Measurements from ENCODE around the gene PSMG1. TPM values are rescaled to one million over a fixed set of nuclear protein-coding genes. Genes with fewer than 3 reads are reported as not detected.
"Not testable (repeated sequence)": the region's sequence is repeated elsewhere in the genome, so short reads cannot be mapped to it uniquely, and the experiment has no call there.

PSMG1 gene
- total RNA-seq, 2 experiments from 2014 or later: 109 to 123 TPM

- ATAC-seq (no peak), DNase-seq (no peak)
- ChIA-PET CTCF (interaction anchor here (1.9 kb wide), 1 partner anchor 34 kb away, joined by 5 read pairs; no protein-coding TSS in a partner anchor), POLR2A (no interaction called here)
- no peak overlapping the region for H3K4me3 Mint-ChIP-seq
- H3K27ac Mint-ChIP-seq: no peak overlapping the region
- H3K27me3 Mint-ChIP-seq: no peaks in the 10 kb centered on the region
- H3K36me3 Mint-ChIP-seq (ENCODE audit: low read depth): peaks cover 59% of the 10 kb centered on the region
- H3K4me1 Mint-ChIP-seq: peaks cover 17% of the 10 kb centered on the region
- no peaks in the 10 kb centered on the region for H3K9me3 Mint-ChIP-seq (ENCODE audit: low read depth)
- intact Hi-C loops (cut with DNase I, micrococcal nuclease): loop anchor here in 1 of 2 experiments (1.0 kb wide), 1 partner anchor 441 kb away; no protein-coding TSS in a partner anchor
Measured at GRCh38 chr21:39175665-39176064, 7.6 kb downstream of the PSMG1 start.

GRCh38 chr21:39175154-39175553 lies 8.1 kb downstream of the PSMG1 start:
- Mint-ChIP-seq H3K9me3 (ENCODE audit: low read depth) (no peaks in the 10 kb centered on the region), H3K4me3 (no peak overlapping the region), H3K27ac (no peak overlapping the region), H3K36me3 (ENCODE audit: low read depth) (peaks cover 56% of the 10 kb centered on the region), H3K27me3 (no peaks in the 10 kb centered on the region), H3K4me1 (peaks cover 12% of the 10 kb centered on the region)
- ChIA-PET CTCF (interaction anchor here (0.6 kb wide), 1 partner anchor 816 kb away, joined by 3 read pairs; no protein-coding TSS in a partner anchor), POLR2A (no interaction called here)
- intact Hi-C loops (cut with DNase I, micrococcal nuclease): no loop called here
- no peak for DNase-seq
- ATAC-seq: no peak

GRCh38 chr21:39173716-39174680 lies 9.3 kb downstream of the PSMG1 start:
- intact Hi-C loops (cut with DNase I, micrococcal nuclease): no loop called here
- Mint-ChIP-seq H3K4me1 (peaks cover 5% of the 10 kb centered on the region), H3K27me3 (no peaks in the 10 kb centered on the region), H3K36me3 (ENCODE audit: low read depth) (peaks cover 50% of the 10 kb centered on the region), H3K9me3 (ENCODE audit: low read depth) (no peaks in the 10 kb centered on the region), H3K4me3 (no peak overlapping the region), H3K27ac (no peak overlapping the region)
- CTCF ChIA-PET: interaction anchor here (0.6 to 1.2 kb wide), 2 partner anchors 258 to 815 kb away, joined by 3 read pairs; no protein-coding TSS in a partner anchor
- ATAC-seq (no peak), DNase-seq (no peak)
- POLR2A ChIA-PET: no interaction called here

GRCh38 chr21:39169906-39170305 lies 13.3 kb downstream of the PSMG1 start:
- ATAC-seq (no peak), DNase-seq (no peak)
- Mint-ChIP-seq H3K27me3 (no peaks in the 10 kb centered on the region), H3K9me3 (ENCODE audit: low read depth) (peaks cover 3% of the 10 kb centered on the region), H3K27ac (no peak overlapping the region), H3K4me1 (no peaks in the 10 kb centered on the region), H3K36me3 (ENCODE audit: low read depth) (peaks cover 34% of the 10 kb centered on the region), H3K4me3 (no peak overlapping the region)
- ChIA-PET POLR2A (no interaction called here), CTCF (interaction anchor here (0.7 kb wide), 1 partner anchor 951 kb away, joined by 3 read pairs; no protein-coding TSS in a partner anchor)
- intact Hi-C loops (cut with DNase I, micrococcal nuclease): no loop called here

GRCh38 chr21:39168800-39169199 lies 14.5 kb downstream of the PSMG1 start:
- H3K9me3 Mint-ChIP-seq (ENCODE audit: low read depth): peaks cover 8% of the 10 kb centered on the region
- no peak overlapping the region for H3K27ac Mint-ChIP-seq
- no peaks in the 10 kb centered on the region for H3K4me1 Mint-ChIP-seq
- POLR2A ChIA-PET: no interaction called here
- no peak for DNase-seq
- CTCF ChIA-PET: no interaction called here
- no peak for ATAC-seq
- no peaks in the 10 kb centered on the region for H3K27me3 Mint-ChIP-seq
- peaks cover 31% of the 10 kb centered on the region for H3K36me3 Mint-ChIP-seq (ENCODE audit: low read depth)
- H3K4me3 Mint-ChIP-seq: no peak overlapping the region
- intact Hi-C loops (cut with DNase I, micrococcal nuclease): no loop called here

- ATAC-seq (no peak), DNase-seq (no peak)
- H3K4me3 Mint-ChIP-seq: no peak overlapping the region
- peaks cover 9% of the 10 kb centered on the region for H3K36me3 Mint-ChIP-seq (ENCODE audit: low read depth)
- intact Hi-C loops (cut with DNase I, micrococcal nuclease): no loop called here
- H3K4me1 Mint-ChIP-seq: no peaks in the 10 kb centered on the region
- no peak overlapping the region for H3K27ac Mint-ChIP-seq
- POLR2A ChIA-PET: no interaction called here
- H3K9me3 Mint-ChIP-seq (ENCODE audit: low read depth): peaks cover 14% of the 10 kb centered on the region
- H3K27me3 Mint-ChIP-seq: peaks cover 3% of the 10 kb centered on the region
- CTCF ChIA-PET: interaction anchor here (0.7 kb wide), 1 partner anchor 181 kb away, joined by 3 read pairs; no protein-coding TSS in a partner anchor
Measured at GRCh38 chr21:39164523-39164922, 18.7 kb downstream of the PSMG1 start.

GRCh38 chr21:39161064-39161463 lies 22.2 kb downstream of the PSMG1 start:
- CTCF ChIA-PET: interaction anchor here (0.7 to 1.1 kb wide), 2 partner anchors 37 to 221 kb away, joined by 3 to 5 read pairs; no protein-coding TSS in a partner anchor
- no peak for ATAC-seq
- H3K36me3 Mint-ChIP-seq (ENCODE audit: low read depth): peaks cover 2% of the 10 kb centered on the region

GRCh38 chr21:39159342-39160063 lies 23.7 kb downstream of the PSMG1 start:
- Mint-ChIP-seq H3K9me3 (ENCODE audit: low read depth) (peaks cover 6% of the 10 kb centered on the region), H3K36me3 (ENCODE audit: low read depth) (peaks cover under 1% of the 10 kb centered on the region)
- intact Hi-C loops (cut with DNase I, micrococcal nuclease): no loop called here

More at GRCh38 chr21:39161064-39161463, 22.2 kb downstream of the PSMG1 start:
- no peak overlapping the region for H3K27ac Mint-ChIP-seq
- H3K4me1 Mint-ChIP-seq: no peaks in the 10 kb centered on the region
- POLR2A ChIA-PET: no interaction called here
- H3K9me3 Mint-ChIP-seq (ENCODE audit: low read depth): peaks cover 14% of the 10 kb centered on the region
- H3K4me3 Mint-ChIP-seq: no peak overlapping the region
- no peak for DNase-seq
- H3K27me3 Mint-ChIP-seq: peaks cover 3% of the 10 kb centered on the region
- intact Hi-C loops (cut with DNase I, micrococcal nuclease): no loop called here

GRCh38 chr21:39157241-39157640 lies 26.0 kb downstream of the PSMG1 start:
- CTCF ChIA-PET; H3K36me3 Mint-ChIP-seq (ENCODE audit: low read depth); intact Hi-C loops (cut with DNase I, micrococcal nuclease); H3K4me1 Mint-ChIP-seq; H3K27ac Mint-ChIP-seq; H3K27me3 Mint-ChIP-seq; ATAC-seq; POLR2A ChIA-PET; H3K4me3 Mint-ChIP-seq; H3K9me3 Mint-ChIP-seq (ENCODE audit: low read depth); DNase-seq: not testable (repeated sequence)

More at GRCh38 chr21:39159342-39160063, 23.7 kb downstream of the PSMG1 start:
- no peak for DNase-seq
- Mint-ChIP-seq H3K4me3 (no peak overlapping the region), H3K4me1 (no peaks in the 10 kb centered on the region), H3K27ac (no peak overlapping the region), H3K27me3 (peaks cover 3% of the 10 kb centered on the region)
- ChIA-PET CTCF (no interaction called here), POLR2A (no interaction called here)
- ATAC-seq: no peak

- DNase-seq (no peak), ATAC-seq (no peak)
- H3K4me3 Mint-ChIP-seq: no peak overlapping the region
- intact Hi-C loops (cut with DNase I, micrococcal nuclease): no loop called here
- ChIA-PET POLR2A (no interaction called here), CTCF (no interaction called here)
- H3K27me3 Mint-ChIP-seq: peaks cover 3% of the 10 kb centered on the region
- H3K9me3 Mint-ChIP-seq (ENCODE audit: low read depth): no peaks in the 10 kb centered on the region
- H3K4me1 Mint-ChIP-seq: no peaks in the 10 kb centered on the region
- H3K36me3 Mint-ChIP-seq (ENCODE audit: low read depth): no peaks in the 10 kb centered on the region
- no peak overlapping the region for H3K27ac Mint-ChIP-seq
Measured at GRCh38 chr21:39156024-39156423, 27.2 kb downstream of the PSMG1 start.

GRCh38 chr21:39155578-39155977 lies 27.7 kb downstream of the PSMG1 start:
- no peak for ATAC-seq
- no peak for DNase-seq
- ChIA-PET POLR2A (no interaction called here), CTCF (no interaction called here)
- Mint-ChIP-seq H3K27ac (no peak overlapping the region), H3K27me3 (peaks cover 5% of the 10 kb centered on the region), H3K9me3 (ENCODE audit: low read depth) (no peaks in the 10 kb centered on the region), H3K4me1 (no peaks in the 10 kb centered on the region), H3K36me3 (ENCODE audit: low read depth) (no peaks in the 10 kb centered on the region), H3K4me3 (no peak overlapping the region)
- intact Hi-C loops (cut with DNase I, micrococcal nuclease): no loop called here

All from activated CD4-positive, alpha-beta T cell treated with anti-CD3 and anti-CD28 coated beads for 36 hours (primary cell).